GM18907 (cell line): ENCODE results near the gene GOT2.
"Not testable (repeated sequence)": the region's sequence is repeated elsewhere in the genome, so short reads cannot be mapped to it uniquely, and the experiment has no call there.

Source experiments
- ATAC-seq: cut with Tn5 transposase; IDR thresholded peaks from one replicate; pipeline ENCODE4 v1.9.1; 2021; ENCODE audit warnings: mild to moderate bottlenecking, moderate library complexity; ENCODE audit not compliant: unreplicated experiment

Gene GOT2

GRCh38 chr16:58723109-58723508, 11.0 kb downstream of the GOT2 start:
- ATAC-seq: no peak

- ATAC-seq: no peak
Measured at GRCh38 chr16:58717994-58718393, 16.1 kb downstream of the GOT2 start.

GRCh38 chr16:58716468-58716867, 17.6 kb downstream of the GOT2 start:
- ATAC-seq: no peak

- ATAC-seq: no peak
Measured at GRCh38 chr16:58713742-58714141, 20.4 kb downstream of the GOT2 start.

GRCh38 chr16:58709333-58709732, 24.8 kb downstream of the GOT2 start:
- ATAC-seq: peak; percentile 89

GRCh38 chr16:58699151-58699550, 35.0 kb downstream of the GOT2 start:
- ATAC-seq: no peak

GRCh38 chr16:58695368-58695767, 38.7 kb downstream of the GOT2 start:
- no peak for ATAC-seq

- no peak for ATAC-seq
Measured at GRCh38 chr16:58692450-58692849, 41.7 kb downstream of the GOT2 start.

GRCh38 chr16:58686985-58687706, 47.0 kb downstream of the GOT2 start:
- ATAC-seq: not testable (repeated sequence)

GRCh38 chr16:58685084-58685449, 49.0 kb downstream of the GOT2 start:
- ATAC-seq: no peak

GRCh38 chr16:58684354-58685083, 49.6 kb downstream of the GOT2 start, which contains the start of gene SLC38A7:
Gene SLC38A7, minus strand, starts transcription at chr16:58684770. Its CDS starts 4,644 bp downstream, at chr16:58680126.
- peak; percentile 99 for ATAC-seq

- no peak for ATAC-seq
Measured at GRCh38 chr16:58684001-58684353, 50.1 kb downstream of the GOT2 start.

GRCh38 chr16:58679763-58680162, 54.4 kb downstream of the GOT2 start:
- ATAC-seq: no peak

GRCh38 chr16:58678716-58679115, 55.4 kb downstream of the GOT2 start:
- no peak for ATAC-seq

GRCh38 chr16:58678269-58678668, 55.8 kb downstream of the GOT2 start:
- ATAC-seq: no peak

GRCh38 chr16:58670946-58671583, 63.1 kb downstream of the GOT2 start:
- ATAC-seq: no peak

GRCh38 chr16:58670177-58670576, 63.9 kb downstream of the GOT2 start:
- ATAC-seq: no peak

GRCh38 chr16:58665200-58665599, 68.9 kb downstream of the GOT2 start:
- ATAC-seq: no peak

GRCh38 chr16:58661199-58661830, 72.8 kb downstream of the GOT2 start:
- peak; percentile 84 for ATAC-seq

GRCh38 chr16:58659911-58660310, 74.2 kb downstream of the GOT2 start:
- not testable (repeated sequence) for ATAC-seq

- no peak for ATAC-seq
Measured at GRCh38 chr16:58658796-58659211, 75.3 kb downstream of the GOT2 start.
